ENCODE results near the gene DMWD. TPM values are rescaled to one million over a fixed set of nuclear protein-coding genes. Genes with fewer than 3 reads are reported as not detected.

Gene DMWD
- total RNA-seq, 1 donor from 2014 or later: 91.0 TPM

- no peak overlapping the region for H3K27ac Mint-ChIP-seq (ENCODE audit: unreplicated experiment)
- peaks cover 19% of the 10 kb centered on the region for H3K4me1 Mint-ChIP-seq (ENCODE audit: unreplicated experiment)
- H3K36me3 Mint-ChIP-seq (ENCODE audit: unreplicated experiment): peaks cover 3% of the 10 kb centered on the region
- no peak overlapping the region for H3K4me3 Mint-ChIP-seq (ENCODE audit: unreplicated experiment)
- DNase-seq (ENCODE audit: extremely low spot score, unreplicated experiment): no peak
- TF ChIP-seq CTCF (IDR thresholded peaks at IDR 0.05): no peak
- no peaks in the 10 kb centered on the region for H3K27me3 Mint-ChIP-seq (ENCODE audit: unreplicated experiment)
- H3K9me3 Mint-ChIP-seq (ENCODE audit: unreplicated experiment): no peaks in the 10 kb centered on the region
These were observed 28.9 kb downstream of the DMWD start for GRCh38 chr19:45763691-45764294.

- no peak for DNase-seq (ENCODE audit: extremely low spot score, unreplicated experiment)
- no peak overlapping the region for H3K27ac Mint-ChIP-seq (ENCODE audit: unreplicated experiment)
- no peaks in the 10 kb centered on the region for H3K27me3 Mint-ChIP-seq (ENCODE audit: unreplicated experiment)
- H3K4me1 Mint-ChIP-seq (ENCODE audit: unreplicated experiment): peaks cover 19% of the 10 kb centered on the region
- no peaks in the 10 kb centered on the region for H3K9me3 Mint-ChIP-seq (ENCODE audit: unreplicated experiment)
- no peak overlapping the region for H3K4me3 Mint-ChIP-seq (ENCODE audit: unreplicated experiment)
- TF ChIP-seq CTCF (IDR thresholded peaks at IDR 0.05): no peak
- H3K36me3 Mint-ChIP-seq (ENCODE audit: unreplicated experiment): peaks cover 3% of the 10 kb centered on the region
These were observed 29.6 kb downstream of the DMWD start for GRCh38 chr19:45762870-45763631.

- Mint-ChIP-seq H3K4me1 (ENCODE audit: unreplicated experiment) (peaks cover 24% of the 10 kb centered on the region), H3K9me3 (ENCODE audit: unreplicated experiment) (no peaks in the 10 kb centered on the region), H3K36me3 (ENCODE audit: unreplicated experiment) (peaks cover 3% of the 10 kb centered on the region), H3K4me3 (ENCODE audit: unreplicated experiment) (no peak overlapping the region), H3K27me3 (ENCODE audit: unreplicated experiment) (no peaks in the 10 kb centered on the region), H3K27ac (ENCODE audit: unreplicated experiment) (no peak overlapping the region)
- no peak for TF ChIP-seq CTCF (IDR thresholded peaks at IDR 0.05)
- no peak for DNase-seq (ENCODE audit: extremely low spot score, unreplicated experiment)
These were observed 30.9 kb downstream of the DMWD start for GRCh38 chr19:45761714-45762113.

- no peak overlapping the region for H3K27ac Mint-ChIP-seq (ENCODE audit: unreplicated experiment)
- DNase-seq (ENCODE audit: extremely low spot score, unreplicated experiment): no peak
- no peak overlapping the region for H3K4me3 Mint-ChIP-seq (ENCODE audit: unreplicated experiment)
- H3K27me3 Mint-ChIP-seq (ENCODE audit: unreplicated experiment): no peaks in the 10 kb centered on the region
- H3K36me3 Mint-ChIP-seq (ENCODE audit: unreplicated experiment): no peaks in the 10 kb centered on the region
- TF ChIP-seq CTCF (IDR thresholded peaks at IDR 0.05): no peak
- peaks cover 8% of the 10 kb centered on the region for H3K4me1 Mint-ChIP-seq (ENCODE audit: unreplicated experiment)
- H3K9me3 Mint-ChIP-seq (ENCODE audit: unreplicated experiment): no peaks in the 10 kb centered on the region
These were observed 33.7 kb downstream of the DMWD start for GRCh38 chr19:45758921-45759320.

- Mint-ChIP-seq H3K36me3 (ENCODE audit: unreplicated experiment) (no peaks in the 10 kb centered on the region), H3K9me3 (ENCODE audit: unreplicated experiment) (no peaks in the 10 kb centered on the region), H3K4me1 (ENCODE audit: unreplicated experiment) (peaks cover 8% of the 10 kb centered on the region), H3K27ac (ENCODE audit: unreplicated experiment) (no peak overlapping the region), H3K4me3 (ENCODE audit: unreplicated experiment) (no peak overlapping the region), H3K27me3 (ENCODE audit: unreplicated experiment) (no peaks in the 10 kb centered on the region)
- no peak for TF ChIP-seq CTCF (IDR thresholded peaks at IDR 0.05)
- DNase-seq (ENCODE audit: extremely low spot score, unreplicated experiment): no peak
These were observed 35.0 kb downstream of the DMWD start for GRCh38 chr19:45757695-45758094.
